Osteocyte (in vitro differentiated cells): Measurements from ENCODE around the gene TMEM74B. TPM values are rescaled to one million over a fixed set of nuclear protein-coding genes. Genes with fewer than 3 reads are reported as not detected.
A peak's percentile ranks its signal among the peaks of the same experiment; 100 is the strongest.

Source experiments
- DNase-seq: peaks from one replicate; pipeline ENCODE4 v3.0.0; 2021; ENCODE audit warnings: mixed read lengths; ENCODE audit not compliant: unreplicated experiment; ENCODE audit errors: extremely low spot score
- H3K27ac Mint-ChIP-seq: one replicate; pipeline ENCODE4 v1.8.0; 2021; ENCODE audit warnings: mild to moderate bottlenecking, mixed read lengths; ENCODE audit not compliant: unreplicated experiment
- H3K27me3 Mint-ChIP-seq: one replicate; pipeline ENCODE4 v1.8.0; 2021; ENCODE audit warnings: mixed read lengths; ENCODE audit not compliant: unreplicated experiment
- H3K36me3 Mint-ChIP-seq: one replicate; pipeline ENCODE4 v1.8.0; 2021; ENCODE audit warnings: mixed read lengths; ENCODE audit not compliant: unreplicated experiment
- H3K4me1 Mint-ChIP-seq: one replicate; pipeline ENCODE4 v1.8.0; 2021; ENCODE audit warnings: mixed read lengths; ENCODE audit not compliant: unreplicated experiment
- H3K4me3 Mint-ChIP-seq: one replicate; pipeline ENCODE4 v1.8.0; 2021; ENCODE audit warnings: mild to moderate bottlenecking, moderate library complexity, mixed read lengths; ENCODE audit not compliant: unreplicated experiment
- H3K9me3 Mint-ChIP-seq: one replicate; pipeline ENCODE4 v1.8.0; 2021; ENCODE audit warnings: mixed read lengths; ENCODE audit not compliant: unreplicated experiment
- total RNA-seq: library from RNA; stranded (reverse); gene quantifications from 2 replicates; pipeline ENCODE4 v1.2.1, GENCODE V29; 2021
- TF ChIP-seq, protein P1 (sequence below): fragments of 200-600 bp; sonication (generic); IDR thresholded peaks from 2 replicates; pipeline ENCODE4 v1.5.0; 2021; ENCODE audit warnings: antibody characterized with exemption, mild to moderate bottlenecking, moderate library complexity

TMEM74B gene
- total RNA-seq, 1 donor from 2014 or later: not detected

DNA sequence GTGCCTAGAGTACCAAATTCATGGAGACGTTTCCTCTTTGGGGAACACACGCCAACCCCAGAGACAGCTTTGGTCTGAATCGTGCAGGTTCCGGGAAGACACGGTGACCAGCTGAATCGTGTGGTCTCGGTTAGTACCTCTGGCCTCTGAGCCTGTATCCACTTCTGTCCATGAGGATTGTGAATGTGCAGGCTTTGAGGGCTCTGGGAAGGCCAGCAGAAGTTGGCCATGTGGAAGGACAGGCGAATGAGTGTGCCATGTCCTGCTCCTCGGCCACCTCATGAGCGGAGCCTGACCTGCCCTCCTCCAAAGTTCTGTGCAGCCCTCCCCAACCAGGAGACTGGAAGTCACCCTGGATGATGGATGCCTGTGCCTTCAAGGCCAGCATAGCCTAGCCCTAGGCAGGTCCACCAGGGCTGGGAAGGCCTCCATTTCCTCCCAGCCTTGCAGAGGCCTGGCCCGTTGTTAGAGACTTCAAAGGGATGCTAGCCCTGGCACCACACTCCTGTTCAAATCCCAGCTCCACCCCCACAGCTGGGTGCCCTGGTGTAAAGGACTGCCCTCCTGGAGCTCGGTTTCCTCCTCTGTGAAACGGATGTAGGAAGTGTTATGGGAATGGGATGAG, 1.7 kb upstream of the TMEM74B start:
- H3K36me3 Mint-ChIP-seq: no peaks in the 10 kb centered on the region
- peaks cover 48% of the 10 kb centered on the region for H3K27me3 Mint-ChIP-seq
- TF ChIP-seq, protein P1, sequence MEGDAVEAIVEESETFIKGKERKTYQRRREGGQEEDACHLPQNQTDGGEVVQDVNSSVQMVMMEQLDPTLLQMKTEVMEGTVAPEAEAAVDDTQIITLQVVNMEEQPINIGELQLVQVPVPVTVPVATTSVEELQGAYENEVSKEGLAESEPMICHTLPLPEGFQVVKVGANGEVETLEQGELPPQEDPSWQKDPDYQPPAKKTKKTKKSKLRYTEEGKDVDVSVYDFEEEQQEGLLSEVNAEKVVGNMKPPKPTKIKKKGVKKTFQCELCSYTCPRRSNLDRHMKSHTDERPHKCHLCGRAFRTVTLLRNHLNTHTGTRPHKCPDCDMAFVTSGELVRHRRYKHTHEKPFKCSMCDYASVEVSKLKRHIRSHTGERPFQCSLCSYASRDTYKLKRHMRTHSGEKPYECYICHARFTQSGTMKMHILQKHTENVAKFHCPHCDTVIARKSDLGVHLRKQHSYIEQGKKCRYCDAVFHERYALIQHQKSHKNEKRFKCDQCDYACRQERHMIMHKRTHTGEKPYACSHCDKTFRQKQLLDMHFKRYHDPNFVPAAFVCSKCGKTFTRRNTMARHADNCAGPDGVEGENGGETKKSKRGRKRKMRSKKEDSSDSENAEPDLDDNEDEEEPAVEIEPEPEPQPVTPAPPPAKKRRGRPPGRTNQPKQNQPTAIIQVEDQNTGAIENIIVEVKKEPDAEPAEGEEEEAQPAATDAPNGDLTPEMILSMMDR: no peak
- DNase-seq: no peak
- peaks cover 10% of the 10 kb centered on the region for H3K4me1 Mint-ChIP-seq
- H3K27ac Mint-ChIP-seq: no peak overlapping the region
- H3K4me3 Mint-ChIP-seq: peak overlapping the region; percentile 62
- no peaks in the 10 kb centered on the region for H3K9me3 Mint-ChIP-seq

DNA sequence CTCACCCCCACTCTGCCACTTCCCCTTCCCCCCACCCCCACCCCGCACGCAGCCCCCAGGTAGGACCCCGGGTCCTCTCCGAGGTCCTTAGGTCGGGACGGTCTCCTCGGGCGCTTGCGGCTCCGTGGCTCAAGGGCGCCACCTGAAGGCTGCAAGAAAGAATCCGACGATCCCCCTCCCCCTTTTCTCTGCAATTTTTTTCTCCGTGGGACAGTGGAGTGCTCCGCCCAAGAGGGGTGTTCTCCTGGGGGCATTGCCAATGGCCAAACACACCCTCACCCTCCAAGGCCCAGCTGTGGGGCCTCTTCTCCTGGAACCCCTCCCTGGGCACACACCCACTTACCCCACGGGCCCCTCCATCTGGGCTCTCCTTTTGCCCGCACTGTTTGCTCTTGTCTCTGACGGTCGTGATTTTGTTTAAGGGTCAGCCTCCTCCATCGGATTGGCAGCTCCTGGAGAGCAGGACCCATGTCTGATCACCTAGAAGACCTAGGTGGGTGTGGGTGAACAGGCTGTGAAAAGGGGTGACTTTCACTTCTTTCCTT, 1.1 kb upstream of the TMEM74B start:
- peaks cover 46% of the 10 kb centered on the region for H3K27me3 Mint-ChIP-seq

DNA sequence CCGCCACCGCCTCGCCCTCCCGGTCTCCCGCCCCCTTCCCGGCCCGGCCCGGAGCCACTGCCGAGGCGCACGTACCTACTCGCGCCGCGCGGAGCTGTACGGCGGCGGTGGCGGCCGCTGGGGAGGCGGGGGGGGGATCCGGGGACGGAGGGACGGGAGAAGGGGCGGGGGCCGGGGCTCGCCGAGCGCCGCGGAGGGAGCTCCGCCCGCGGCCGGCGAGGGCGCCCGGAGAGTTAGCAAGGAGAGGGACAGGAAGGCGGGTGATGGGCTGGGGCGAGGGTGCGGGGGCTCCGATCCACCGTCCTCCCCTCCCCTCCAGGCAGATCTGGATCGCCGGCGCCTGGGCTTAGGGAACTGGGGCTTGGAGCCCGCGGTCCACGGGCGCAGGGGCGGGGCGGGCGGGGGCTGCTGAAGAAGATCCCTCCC, 548 bp upstream of the TMEM74B start:
- H3K27me3 Mint-ChIP-seq: peaks cover 41% of the 10 kb centered on the region
- H3K4me3 Mint-ChIP-seq: no peak overlapping the region
- no peak overlapping the region for H3K27ac Mint-ChIP-seq

More for the DNA sequence above, 1.1 kb upstream of the TMEM74B start:
- no peak for DNase-seq
- Mint-ChIP-seq H3K36me3 (no peaks in the 10 kb centered on the region), H3K9me3 (no peaks in the 10 kb centered on the region), H3K27ac (no peak overlapping the region), H3K4me1 (peaks cover 10% of the 10 kb centered on the region), H3K4me3 (peak overlapping the region; percentile 62)
- TF ChIP-seq, protein P1: peak; percentile 64

GRCh38 chr20:1184260-1184637, 532 bp downstream of the TMEM74B start:
- Mint-ChIP-seq H3K27ac (no peak overlapping the region), H3K4me1 (peaks cover 10% of the 10 kb centered on the region), H3K4me3 (peak overlapping the region; percentile 66), H3K27me3 (peaks cover 30% of the 10 kb centered on the region), H3K36me3 (no peaks in the 10 kb centered on the region), H3K9me3 (no peaks in the 10 kb centered on the region)
- no peak for DNase-seq
- TF ChIP-seq, protein P1: no peak

More for the DNA sequence above, 548 bp upstream of the TMEM74B start:
- no peak for DNase-seq
- Mint-ChIP-seq H3K9me3 (no peaks in the 10 kb centered on the region), H3K4me1 (peaks cover 10% of the 10 kb centered on the region), H3K36me3 (no peaks in the 10 kb centered on the region)
- TF ChIP-seq, protein P1: no peak

DNA sequence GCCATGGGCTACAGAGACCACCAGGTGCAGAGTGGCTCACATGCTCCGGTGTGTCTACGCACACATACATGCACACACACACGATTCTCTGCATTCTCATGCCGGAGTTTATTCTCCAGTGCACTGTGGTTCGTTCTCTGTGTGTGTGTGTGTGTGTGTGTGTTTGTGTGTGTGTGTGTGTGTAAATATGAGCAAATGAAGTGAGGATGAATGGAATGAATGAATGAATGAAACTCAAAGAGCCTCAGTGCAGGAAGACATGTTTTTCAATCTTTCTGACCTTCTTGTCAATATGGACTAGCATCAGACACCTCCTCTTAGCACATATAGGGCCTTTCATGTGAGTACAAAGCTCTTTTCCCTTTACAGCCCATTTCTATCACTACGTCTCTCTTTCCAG, 1.6 kb downstream of the TMEM74B start:
- Mint-ChIP-seq H3K27me3 (peaks cover 26% of the 10 kb centered on the region), H3K4me1 (peaks cover 10% of the 10 kb centered on the region), H3K36me3 (no peaks in the 10 kb centered on the region), H3K27ac (no peak overlapping the region), H3K4me3 (no peak overlapping the region), H3K9me3 (no peaks in the 10 kb centered on the region)
- TF ChIP-seq, protein P1: no peak
- no peak for DNase-seq
